ENCODE measurements around the gene ABCB10. TPM values are rescaled to one million over a fixed set of nuclear protein-coding genes. Genes with fewer than 3 reads are reported as not detected.

The ABCB10 gene
- total RNA-seq, 1 experiment from 2014 or later = 19.2 TPM

DNA sequence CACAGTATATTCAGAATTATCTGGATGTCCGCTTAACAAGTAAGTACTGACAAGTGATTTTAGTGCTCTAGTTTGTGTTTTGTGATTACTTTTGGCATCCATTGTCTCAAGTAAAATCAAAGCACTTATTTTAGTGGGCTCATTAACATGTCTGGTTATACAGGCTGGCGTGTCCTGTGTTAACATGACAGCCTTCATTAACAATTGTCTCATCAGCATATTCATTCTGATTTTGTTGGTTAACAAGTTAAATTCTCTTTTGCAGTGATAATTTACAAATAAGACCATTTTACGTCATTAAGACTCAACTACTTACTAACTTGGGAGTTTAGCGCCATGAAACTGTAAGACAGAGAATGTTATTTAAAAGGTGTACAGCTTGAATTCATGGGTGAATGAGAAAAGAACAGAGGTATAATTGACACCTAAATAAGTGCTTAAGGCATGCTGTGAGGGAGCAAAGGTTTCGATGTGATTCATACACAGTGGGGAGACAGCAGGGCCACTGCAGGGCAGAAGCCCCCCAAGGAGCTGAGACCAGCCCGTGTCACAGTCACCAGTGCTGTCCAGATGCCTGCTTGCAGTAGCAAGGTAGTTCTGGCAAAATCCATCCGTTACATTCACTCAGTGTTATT is 45.0 kb upstream of the ABCB10 start:
- no TSS peak for BruUV-seq (replicated peaks)
- no peak for TF ChIP-seq CTCF (IDR thresholded peaks at IDR 0.05)
- no peak for TF ChIP-seq POLR2AphosphoS5 (IDR thresholded peaks at IDR 0.05; ENCODE audit: low read depth, low read length)
- no peak for TF ChIP-seq TCF7L2 (IDR thresholded peaks at IDR 0.05; ENCODE audit: low read depth, low read length)
- TF ChIP-seq, protein P1, sequence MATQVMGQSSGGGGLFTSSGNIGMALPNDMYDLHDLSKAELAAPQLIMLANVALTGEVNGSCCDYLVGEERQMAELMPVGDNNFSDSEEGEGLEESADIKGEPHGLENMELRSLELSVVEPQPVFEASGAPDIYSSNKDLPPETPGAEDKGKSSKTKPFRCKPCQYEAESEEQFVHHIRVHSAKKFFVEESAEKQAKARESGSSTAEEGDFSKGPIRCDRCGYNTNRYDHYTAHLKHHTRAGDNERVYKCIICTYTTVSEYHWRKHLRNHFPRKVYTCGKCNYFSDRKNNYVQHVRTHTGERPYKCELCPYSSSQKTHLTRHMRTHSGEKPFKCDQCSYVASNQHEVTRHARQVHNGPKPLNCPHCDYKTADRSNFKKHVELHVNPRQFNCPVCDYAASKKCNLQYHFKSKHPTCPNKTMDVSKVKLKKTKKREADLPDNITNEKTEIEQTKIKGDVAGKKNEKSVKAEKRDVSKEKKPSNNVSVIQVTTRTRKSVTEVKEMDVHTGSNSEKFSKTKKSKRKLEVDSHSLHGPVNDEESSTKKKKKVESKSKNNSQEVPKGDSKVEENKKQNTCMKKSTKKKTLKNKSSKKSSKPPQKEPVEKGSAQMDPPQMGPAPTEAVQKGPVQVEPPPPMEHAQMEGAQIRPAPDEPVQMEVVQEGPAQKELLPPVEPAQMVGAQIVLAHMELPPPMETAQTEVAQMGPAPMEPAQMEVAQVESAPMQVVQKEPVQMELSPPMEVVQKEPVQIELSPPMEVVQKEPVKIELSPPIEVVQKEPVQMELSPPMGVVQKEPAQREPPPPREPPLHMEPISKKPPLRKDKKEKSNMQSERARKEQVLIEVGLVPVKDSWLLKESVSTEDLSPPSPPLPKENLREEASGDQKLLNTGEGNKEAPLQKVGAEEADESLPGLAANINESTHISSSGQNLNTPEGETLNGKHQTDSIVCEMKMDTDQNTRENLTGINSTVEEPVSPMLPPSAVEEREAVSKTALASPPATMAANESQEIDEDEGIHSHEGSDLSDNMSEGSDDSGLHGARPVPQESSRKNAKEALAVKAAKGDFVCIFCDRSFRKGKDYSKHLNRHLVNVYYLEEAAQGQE (IDR thresholded peaks at IDR 0.05; ENCODE audit: insufficient read depth in 1 of 2, low read depth in 2 of 2, low read length in 1 of 2) = no peak
- TF ChIP-seq SIN3A (IDR thresholded peaks at IDR 0.05; ENCODE audit: borderline replicate concordance, insufficient read depth, low read depth, low read length) = no peak
- Histone ChIP-seq H3K4me3 (ENCODE audit: low read depth in 2 of 2, low read length in 2 of 2) (no peak overlapping the region), H3K27ac (ENCODE audit: low read length) (no peak overlapping the region), H3K36me3 (ENCODE audit: control insufficient read depth, insufficient read depth, low read length) (peaks cover 37% of the 10 kb centered on the region), H3K27me3 (ENCODE audit: control insufficient read depth, insufficient read depth, low read length) (no peaks in the 10 kb centered on the region), H3K4me1 (ENCODE audit: control insufficient read depth, insufficient read depth, low read length) (no peaks in the 10 kb centered on the region), H3K9me3 (ENCODE audit: control insufficient read depth, insufficient read depth, low read depth, low read length) (no peaks in the 10 kb centered on the region)
- in situ Hi-C loops (cut with HindIII; ENCODE audit: low pct_unique_long_range_greater_than_20kb, low sequenced_read_pairs) = no loop called here
- ATAC-seq = no peak
- intact Hi-C loops (cut with micrococcal nuclease; ENCODE audit: unreplicated experiment) = no loop called here
- ChIA-PET POLR2A (no interaction called here), CTCF (no interaction called here)
- no peak for DNase-seq (ENCODE audit: low read depth, low spot score)

DNA sequence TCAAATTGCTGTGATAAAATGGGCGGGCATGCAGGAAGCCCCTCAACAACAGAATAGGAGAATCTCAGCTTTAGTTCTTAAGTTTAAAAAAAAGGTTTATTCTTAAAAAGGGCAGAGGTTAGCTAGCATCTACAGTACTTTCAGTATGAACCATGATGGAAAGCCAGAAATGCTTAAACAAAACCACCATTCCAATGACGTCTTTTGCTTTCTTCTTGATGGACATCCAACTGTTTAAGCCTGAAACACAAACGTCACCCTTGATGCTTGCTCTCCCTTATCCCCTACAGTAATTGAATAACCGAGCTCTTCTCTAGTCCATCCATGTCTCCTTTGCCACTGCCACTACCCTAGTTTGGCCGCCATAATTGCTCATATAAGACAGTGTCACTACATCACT is 41.7 kb upstream of the ABCB10 start:
- no TSS peak for BruUV-seq (replicated peaks)
- DNase-seq (ENCODE audit: low read depth, low spot score) (no peak), ATAC-seq (no peak)
- H3K27ac ChIP-seq (ENCODE audit: low read length) = no peak overlapping the region
- ChIA-PET CTCF (no interaction called here), POLR2A (no interaction called here)
- no peaks in the 10 kb centered on the region for H3K27me3 ChIP-seq (ENCODE audit: control insufficient read depth, insufficient read depth, low read length)
- no peak overlapping the region for H3K4me3 ChIP-seq (ENCODE audit: low read depth in 2 of 2, low read length in 2 of 2)
- H3K9me3 ChIP-seq (ENCODE audit: control insufficient read depth, insufficient read depth, low read depth, low read length) = no peaks in the 10 kb centered on the region
- intact Hi-C loops (cut with micrococcal nuclease; ENCODE audit: unreplicated experiment) = no loop called here
- in situ Hi-C loops (cut with HindIII; ENCODE audit: low pct_unique_long_range_greater_than_20kb, low sequenced_read_pairs) = no loop called here
- H3K36me3 ChIP-seq (ENCODE audit: control insufficient read depth, insufficient read depth, low read length) = peaks cover 18% of the 10 kb centered on the region
- no peaks in the 10 kb centered on the region for H3K4me1 ChIP-seq (ENCODE audit: control insufficient read depth, insufficient read depth, low read length)
- no peak for TF ChIP-seq CTCF (IDR thresholded peaks at IDR 0.05)
- TF ChIP-seq TCF7L2 (IDR thresholded peaks at IDR 0.05; ENCODE audit: low read depth, low read length) = no peak
- TF ChIP-seq, protein P1 (IDR thresholded peaks at IDR 0.05; ENCODE audit: insufficient read depth in 1 of 2, low read depth in 2 of 2, low read length in 1 of 2) = no peak
- no peak for TF ChIP-seq POLR2AphosphoS5 (IDR thresholded peaks at IDR 0.05; ENCODE audit: low read depth, low read length)
- no peak for TF ChIP-seq SIN3A (IDR thresholded peaks at IDR 0.05; ENCODE audit: borderline replicate concordance, insufficient read depth, low read depth, low read length)
